HEK293 (cell line): ENCODE results near the gene BBOF1.

Experiments used
- CTCF ChIA-PET: fragments of 350-600 bp; formaldehyde crosslinking; extraction: SDS; loops from one replicate; lab custom pipeline; 2021; ENCODE audit warnings: antibody characterized with exemption; lab: Yijun Ruan, JAX
- POLR2A ChIA-PET: fragments of 300-600 bp; formaldehyde crosslinking; extraction: SDS; loops from one replicate; lab custom pipeline; 2020; ENCODE audit warnings: antibody characterized with exemption, inconsistent platforms; lab: Yijun Ruan, JAX
- H3K27ac ChIP-seq: fragments of 200-500 bp; sonication (Bioruptor generic); 2 replicates; pipeline ENCODE4 v1.5.1; 2014; ENCODE audit warnings: low read depth, low read length, control low read depth, inconsistent platforms; ENCODE audit errors: extremely low read depth
- H3K36me3 ChIP-seq, 2 experiments: fragments of 200-500 bp in 1 of 2; sonication (Bioruptor generic) in 1 of 2; 1 replicate in 1 of 2; 2 replicates in 1 of 2; pipeline ENCODE4 v1.5.1; 2014 to 2017; ENCODE audit warnings: inconsistent platforms in 2 of 2, low read length in 2 of 2; ENCODE audit not compliant: control insufficient read depth in 2 of 2, insufficient read depth in 1 of 2
- H3K4me1 ChIP-seq: fragments of 200-500 bp; sonication (Bioruptor generic); 2 replicates; pipeline ENCODE4 v1.5.1; 2014; ENCODE audit warnings: mild to moderate bottlenecking, low read length, inconsistent platforms; ENCODE audit not compliant: control insufficient read depth, insufficient read depth
- H3K4me3 ChIP-seq: 2 replicates; pipeline ENCODE4 v1.5.1; 2011; ENCODE audit warnings: low read depth, mild to moderate bottlenecking, control low read depth, low read length, moderate library complexity
- H3K9me3 ChIP-seq: fragments of 200-500 bp; sonication (Bioruptor generic); 2 replicates; pipeline ENCODE4 v1.5.1; 2014; ENCODE audit warnings: low read depth, low read length, inconsistent platforms; ENCODE audit not compliant: control insufficient read depth, insufficient read depth
- KLF8 ChIP-seq: fragments of 450-650 bp; formaldehyde crosslinking; IDR thresholded peaks from 2 replicates; pipeline ENCODE4 v1.5.1; 2016; ENCODE audit warnings: missing biosample characterization, missing genetic modification characterization
- PBX3 ChIP-seq: sonication (generic); formaldehyde crosslinking; IDR thresholded peaks from 2 replicates; pipeline ENCODE4 v1.8.1; 2022; ENCODE audit warnings: mild to moderate bottlenecking, moderate library complexity, missing genetic modification reagents
- PRDM2 ChIP-seq: fragments of 450-650 bp; formaldehyde crosslinking; IDR thresholded peaks from 2 replicates; pipeline ENCODE4 v1.5.1; 2016; ENCODE audit warnings: missing biosample characterization, missing genetic modification characterization, borderline replicate concordance
- PRDM4 ChIP-seq: fragments of 450-650 bp; formaldehyde crosslinking; IDR thresholded peaks from 2 replicates; pipeline ENCODE4 v1.5.1; 2017; ENCODE audit warnings: missing biosample characterization, missing genetic modification characterization
- ZNF202 ChIP-seq: fragments of 450-650 bp; formaldehyde crosslinking; IDR thresholded peaks from 2 replicates; pipeline ENCODE4 v1.5.1; 2016; ENCODE audit warnings: missing biosample characterization, missing genetic modification characterization, borderline replicate concordance
- ZNF23 ChIP-seq: fragments of 450-650 bp; formaldehyde crosslinking; IDR thresholded peaks from 2 replicates; pipeline ENCODE4 v1.5.1; 2016; ENCODE audit warnings: missing biosample characterization, missing genetic modification characterization, borderline replicate concordance
- ZNF510 ChIP-seq: fragments of 450-650 bp; formaldehyde crosslinking; IDR thresholded peaks from 2 replicates; pipeline ENCODE4 v1.5.1; 2018; ENCODE audit warnings: mild to moderate bottlenecking, missing genetic modification characterization, missing biosample characterization; ENCODE audit not compliant: insufficient replicate concordance
- ZNF513 ChIP-seq: fragments of 450-650 bp; IDR thresholded peaks from 2 replicates; pipeline ENCODE4 v1.5.1; 2018; ENCODE audit warnings: missing biosample characterization, missing genetic modification characterization
- ZNF518A ChIP-seq: fragments of 450-650 bp; formaldehyde crosslinking; conservative IDR thresholded peaks from 2 replicates; pipeline ENCODE4 v1.5.1; 2016; ENCODE audit warnings: low read depth, missing biosample characterization, missing genetic modification characterization
- ZNF621 ChIP-seq: fragments of 450-650 bp; formaldehyde crosslinking; IDR thresholded peaks from 2 replicates; pipeline ENCODE4 v1.5.1; 2017; ENCODE audit warnings: missing biosample characterization, missing genetic modification characterization
- ZNF624 ChIP-seq: fragments of 450-650 bp; formaldehyde crosslinking; IDR thresholded peaks from 2 replicates; pipeline ENCODE4 v1.5.1; 2017; ENCODE audit warnings: missing biosample characterization, missing genetic modification characterization
- ZNF707 ChIP-seq: fragments of 450-650 bp; formaldehyde crosslinking; IDR thresholded peaks from 2 replicates; pipeline ENCODE4 v1.5.1; 2016; ENCODE audit warnings: missing biosample characterization, missing genetic modification characterization
- ZNF76 ChIP-seq: fragments of 450-650 bp; formaldehyde crosslinking; IDR thresholded peaks from 2 replicates; pipeline ENCODE4; 2016; ENCODE audit warnings: low read depth, missing biosample characterization, missing genetic modification characterization, borderline replicate concordance

Gene BBOF1

GRCh38 chr14:74048281-74048680 lies 29.1 kb downstream of the BBOF1 start:
- no peaks in the 10 kb centered on the region for H3K9me3 ChIP-seq
- no peaks in the 10 kb centered on the region for H3K4me1 ChIP-seq
- POLR2A ChIA-PET = no interaction called here
- CTCF ChIA-PET = interaction anchor here (0.5 kb wide), 1 partner anchor 97 kb away, joined by 7 read pairs; no protein-coding TSS in a partner anchor
- no peaks in the 10 kb centered on the region; a peak in 1 of 3 replicates for H3K36me3 ChIP-seq
- no peak overlapping the region for H3K27ac ChIP-seq
- TF ChIP-seq ZNF23 = no peak
- no peak for TF ChIP-seq ZNF621 (tag by site-specific recombination)
- no peak for TF ChIP-seq ZNF624
- TF ChIP-seq PRDM4 = no peak
- no peak for TF ChIP-seq KLF8
- no peak for TF ChIP-seq ZNF202 (tag by site-specific recombination)
- no peak for TF ChIP-seq ZNF513 (tag by site-specific recombination)
- no peak for TF ChIP-seq ZNF518A (tag by site-specific recombination)
- TF ChIP-seq ZNF76 = no peak
- TF ChIP-seq PBX3 (CRISPR knock-in tag) = no peak
- TF ChIP-seq ZNF510 (tag by site-specific recombination) = no peak
- no peak for TF ChIP-seq ZNF707 (tag by site-specific recombination)
- no peak for TF ChIP-seq PRDM2 (tag by site-specific recombination)
- TF ChIP-seq, all 188 proteins: peak for 0
- no peak overlapping the region for H3K4me3 ChIP-seq
